Measurements from ENCODE around the gene APOA5. TPM values are rescaled to one million over a fixed set of nuclear protein-coding genes. Genes with fewer than 3 reads are reported as not detected.
A peak's percentile ranks its signal among the peaks of the same experiment; 100 is the strongest.
"Not testable (repeated sequence)": the region's sequence is repeated elsewhere in the genome, so short reads cannot be mapped to it uniquely, and the experiment has no call there.

Gene APOA5
- not detected for polyA plus RNA-seq (2012; ENCODE audit: insufficient read depth, insufficient read length)

DNA sequence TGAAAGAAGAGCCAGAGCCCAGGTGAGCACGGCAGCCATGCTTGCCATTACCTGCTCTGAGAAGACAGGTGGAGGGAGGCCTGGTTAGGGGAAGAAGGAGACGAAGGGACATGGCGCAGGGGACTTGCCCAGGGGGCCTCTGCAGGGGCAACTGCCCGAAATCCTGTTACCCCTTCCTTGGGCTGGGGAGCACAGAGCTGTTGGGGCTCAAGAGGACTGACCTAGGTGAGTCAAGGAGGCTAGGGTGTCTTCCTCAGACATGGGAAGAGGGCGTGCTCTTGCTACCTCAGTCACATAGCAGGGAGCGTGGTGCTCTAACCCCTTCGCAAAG, at the start of gene APOA5:
Gene APOA5, minus strand, starts transcription at position 67 of the 331 bp plus-strand sequence. Its CDS starts 19 bp downstream, at position 48.
- H3K4me3 ChIP-seq (ENCODE audit: low read length), result no peak within 1 kb of the TSS
- DNase-seq (ENCODE audit: low read depth, low spot score), result no peak

GRCh38 chr11:116840746-116841296, 49.1 kb upstream of the APOA5 start:
- DNase-seq (ENCODE audit: low read depth, low spot score), result no peak

DNA sequence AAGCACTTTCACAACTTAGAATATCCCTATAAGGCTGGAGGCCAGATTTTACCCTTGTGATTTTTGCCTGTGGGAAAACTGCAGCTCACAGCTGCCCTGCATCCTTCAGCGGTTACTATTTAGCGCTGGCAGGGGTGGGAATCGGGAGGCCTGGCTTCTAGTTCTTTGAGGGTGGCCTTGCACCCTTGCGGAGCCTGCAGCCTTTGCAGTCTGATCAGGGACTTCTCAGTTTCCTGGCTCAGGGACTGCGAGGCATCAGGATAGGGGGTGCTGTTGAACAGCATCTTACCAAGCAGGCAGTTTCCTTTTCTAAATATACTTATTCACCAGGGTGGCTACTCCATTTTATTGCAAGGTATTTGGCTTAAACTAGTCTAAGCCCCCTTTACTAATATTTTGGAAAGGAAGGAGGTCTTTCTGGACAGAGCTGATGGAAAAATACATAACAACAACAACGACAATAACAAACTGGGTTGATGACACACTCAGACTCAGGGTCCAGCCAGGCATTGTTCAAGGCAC, 48.6 kb upstream of the APOA5 start:
- no peak for DNase-seq (ENCODE audit: low read depth, low spot score)
- H3K4me3 ChIP-seq (ENCODE audit: low read length), result no peak overlapping the region

More at GRCh38 chr11:116840746-116841296, 49.1 kb upstream of the APOA5 start:
- H3K4me3 ChIP-seq (ENCODE audit: low read length), result no peak overlapping the region

- H3K4me3 ChIP-seq (ENCODE audit: low read length), result no peak overlapping the region
- no peak for DNase-seq (ENCODE audit: low read depth, low spot score)
Observed at GRCh38 chr11:116838321-116839084, 46.8 kb upstream of the APOA5 start.

- no peak for DNase-seq (ENCODE audit: low read depth, low spot score)
- no peak within 1 kb of the TSS for H3K4me3 ChIP-seq (ENCODE audit: low read length)
Observed at GRCh38 chr11:116837231-116838091, 45.8 kb upstream of the APOA5 start, which contains the start of gene APOA1. APOA1 (minus strand) TSS chr11:116837622; CDS start chr11:116837387, 235 bp downstream.

DNA sequence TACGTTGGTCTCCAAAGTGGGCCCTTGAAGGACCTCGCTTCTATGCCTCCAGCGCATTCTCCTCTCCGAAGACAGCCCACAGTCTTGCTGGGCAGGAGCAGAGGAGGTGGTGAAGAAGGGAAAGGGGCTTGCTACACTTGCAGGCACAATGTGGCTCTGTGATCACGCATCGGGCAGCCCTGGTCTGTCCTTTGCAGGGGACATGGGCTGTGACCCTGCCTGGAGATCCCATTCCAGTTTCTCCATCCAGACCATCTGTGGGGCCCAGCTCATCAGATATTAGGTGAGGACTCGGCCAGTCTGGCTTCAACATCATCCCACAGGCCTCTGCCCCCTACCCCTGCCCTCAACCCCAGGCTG, 44.9 kb upstream of the APOA5 start:
- DNase-seq (ENCODE audit: low read depth, low spot score), result no peak
- H3K4me3 ChIP-seq (ENCODE audit: low read length), result no peak overlapping the region

DNA sequence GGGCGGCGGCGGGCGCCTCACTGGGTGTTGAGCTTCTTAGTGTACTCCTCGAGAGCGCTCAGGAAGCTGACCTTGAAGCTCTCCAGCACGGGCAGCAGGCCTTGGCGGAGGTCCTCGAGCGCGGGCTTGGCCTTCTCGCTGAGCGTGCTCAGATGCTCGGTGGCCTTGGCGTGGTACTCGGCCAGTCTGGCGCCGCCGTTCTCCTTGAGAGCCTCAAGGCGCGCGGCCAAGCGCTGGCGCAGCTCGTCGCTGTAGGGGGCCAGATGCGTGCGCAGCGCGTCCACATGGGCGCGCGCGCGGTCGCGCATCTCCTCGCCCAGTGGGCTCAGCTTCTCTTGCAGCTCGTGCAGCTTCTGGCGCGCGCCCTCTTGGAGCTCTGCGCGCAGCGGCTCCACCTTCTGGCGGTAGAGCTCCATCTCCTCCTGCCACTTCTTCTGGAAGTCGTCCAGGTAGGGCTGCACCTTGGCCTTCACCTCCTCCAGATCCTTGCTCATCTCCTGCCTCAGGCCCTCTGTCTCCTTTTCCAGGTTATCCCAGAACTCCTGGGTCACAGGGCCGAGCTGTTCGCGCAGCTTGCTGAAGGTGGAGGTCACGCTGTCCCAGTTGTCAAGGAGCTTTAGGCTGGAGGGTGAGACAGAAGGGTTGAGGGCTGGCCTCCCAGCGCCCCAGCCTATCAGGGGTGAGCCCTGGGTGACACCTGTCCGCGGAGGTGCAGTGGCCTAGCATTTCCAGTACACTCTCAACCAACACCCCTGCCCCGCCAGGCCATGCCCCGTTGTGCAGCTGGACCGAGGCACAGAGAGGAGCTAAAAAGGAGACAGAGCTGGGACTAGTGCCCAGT, 44.3 kb upstream of the APOA5 start:
- H3K4me3 ChIP-seq (ENCODE audit: low read length), result peak overlapping the region; percentile 52

GRCh38 chr11:116835042-116835772, 43.5 kb upstream of the APOA5 start:
- peak overlapping the region; percentile 52 for H3K4me3 ChIP-seq (ENCODE audit: low read length)
- no peak for DNase-seq (ENCODE audit: low read depth, low spot score)

More for the DNA sequence above, 44.3 kb upstream of the APOA5 start:
- DNase-seq (ENCODE audit: low read depth, low spot score), result peak; percentile 84

DNA sequence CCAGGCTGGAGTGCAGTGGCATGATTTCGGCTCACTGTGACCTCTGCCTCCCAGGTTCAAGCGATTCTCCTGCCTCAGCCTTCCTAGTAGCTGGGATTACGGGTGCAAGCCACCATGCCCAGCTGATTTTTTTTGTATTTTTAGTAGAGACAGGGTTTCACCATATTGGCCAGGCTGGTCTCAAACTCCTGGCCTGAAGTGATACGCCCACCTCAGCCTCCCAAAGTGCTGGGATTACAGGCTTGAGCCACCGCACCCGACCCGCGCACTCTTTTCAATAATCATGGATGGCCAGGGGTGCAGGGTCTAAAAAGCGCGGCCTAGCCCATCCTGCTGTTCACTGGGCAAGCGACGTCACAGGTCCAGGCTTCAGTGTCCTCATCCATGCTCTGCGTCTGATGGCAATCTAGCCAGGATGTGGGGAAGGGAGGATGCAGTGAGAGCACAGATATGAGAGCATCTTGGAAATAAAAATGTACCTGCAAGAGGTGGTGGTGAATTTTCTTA, 42.9 kb upstream of the APOA5 start:
- DNase-seq (ENCODE audit: low read depth, low spot score); H3K4me3 ChIP-seq (ENCODE audit: low read length): not testable (repeated sequence)

GRCh38 chr11:116833816-116834534, 42.3 kb upstream of the APOA5 start:
- no peak overlapping the region for H3K4me3 ChIP-seq (ENCODE audit: low read length)
- no peak for DNase-seq (ENCODE audit: low read depth, low spot score)

DNA sequence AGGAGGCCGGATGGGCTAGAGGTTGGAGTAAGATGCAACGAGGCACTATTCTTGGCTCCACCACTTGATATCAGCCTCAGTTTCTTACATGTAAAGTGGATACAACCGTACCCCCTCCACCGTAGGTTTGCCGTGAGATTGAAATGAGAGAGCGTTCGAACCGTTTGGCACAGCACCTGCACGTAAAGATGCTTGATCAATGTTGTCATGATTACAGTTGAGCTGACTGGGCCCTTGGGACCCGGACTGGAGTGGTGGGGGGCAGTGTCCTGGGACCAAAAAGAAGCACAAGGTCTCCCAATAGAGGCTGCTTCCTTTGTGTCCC, 41.8 kb upstream of the APOA5 start:
- H3K4me3 ChIP-seq (ENCODE audit: low read length), result no peak overlapping the region
- no peak for DNase-seq (ENCODE audit: low read depth, low spot score)

- no peak overlapping the region for H3K4me3 ChIP-seq (ENCODE audit: low read length)
- DNase-seq (ENCODE audit: low read depth, low spot score), result no peak
Observed at GRCh38 chr11:116832350-116833290, 40.9 kb upstream of the APOA5 start.

DNA sequence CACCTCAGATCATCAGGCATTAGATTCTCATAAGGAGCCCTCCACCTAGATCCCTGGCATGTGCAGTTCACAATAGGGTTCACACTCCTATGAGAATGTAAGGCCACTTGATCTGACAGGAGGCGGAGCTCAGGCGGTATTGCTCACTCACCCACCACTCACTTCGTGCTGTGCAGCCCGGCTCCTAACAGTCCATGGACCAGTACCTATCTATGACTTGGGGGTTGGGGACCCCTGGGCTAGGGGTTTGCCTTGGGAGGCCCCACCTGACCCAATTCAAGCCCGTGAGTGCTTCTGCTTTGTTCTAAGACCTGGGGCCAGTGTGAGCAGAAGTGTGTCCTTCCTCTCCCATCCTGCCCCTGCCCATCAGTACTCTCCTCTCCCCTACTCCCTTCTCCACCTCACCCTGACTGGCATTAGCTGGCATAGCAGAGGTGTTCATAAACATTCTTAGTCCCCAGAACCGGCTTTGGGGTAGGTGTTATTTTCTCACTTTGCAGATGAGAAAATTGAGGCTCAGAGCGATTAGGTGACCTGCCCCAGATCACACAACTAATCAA, 40.2 kb upstream of the APOA5 start:
- H3K4me3 ChIP-seq (ENCODE audit: low read length), result no peak overlapping the region
- no peak for DNase-seq (ENCODE audit: low read depth, low spot score)

DNA sequence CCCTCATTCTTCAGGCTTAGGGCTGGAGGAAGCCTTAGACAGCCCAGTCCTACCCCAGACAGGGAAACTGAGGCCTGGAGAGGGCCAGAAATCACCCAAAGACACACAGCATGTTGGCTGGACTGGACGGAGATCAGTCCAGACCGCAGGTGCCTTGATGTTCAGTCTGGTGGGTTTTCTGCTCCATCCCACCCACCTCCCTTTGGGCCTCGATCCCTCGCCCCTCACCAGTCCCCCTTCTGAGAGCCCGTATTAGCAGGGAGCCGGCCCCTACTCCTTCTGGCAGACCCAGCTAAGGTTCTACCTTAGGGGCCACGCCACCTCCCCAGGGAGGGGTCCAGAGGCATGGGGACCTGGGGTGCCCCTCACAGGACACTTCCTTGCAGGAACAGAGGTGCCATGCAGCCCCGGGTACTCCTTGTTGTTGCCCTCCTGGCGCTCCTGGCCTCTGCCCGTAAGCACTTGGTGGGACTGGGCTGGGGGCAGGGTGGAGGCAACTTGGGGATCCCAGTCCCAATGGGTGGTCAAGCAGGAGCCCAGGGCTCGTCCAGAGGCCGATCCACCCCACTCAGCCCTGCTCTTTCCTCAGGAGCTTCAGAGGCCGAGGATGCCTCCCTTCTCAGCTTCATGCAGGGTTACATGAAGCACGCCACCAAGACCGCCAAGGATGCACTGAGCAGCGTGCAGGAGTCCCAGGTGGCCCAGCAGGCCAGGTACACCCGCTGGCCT, 38.7 kb upstream of the APOA5 start:
- DNase-seq (ENCODE audit: low read depth, low spot score), result no peak
- H3K4me3 ChIP-seq (ENCODE audit: low read length), result no peak overlapping the region

DNA sequence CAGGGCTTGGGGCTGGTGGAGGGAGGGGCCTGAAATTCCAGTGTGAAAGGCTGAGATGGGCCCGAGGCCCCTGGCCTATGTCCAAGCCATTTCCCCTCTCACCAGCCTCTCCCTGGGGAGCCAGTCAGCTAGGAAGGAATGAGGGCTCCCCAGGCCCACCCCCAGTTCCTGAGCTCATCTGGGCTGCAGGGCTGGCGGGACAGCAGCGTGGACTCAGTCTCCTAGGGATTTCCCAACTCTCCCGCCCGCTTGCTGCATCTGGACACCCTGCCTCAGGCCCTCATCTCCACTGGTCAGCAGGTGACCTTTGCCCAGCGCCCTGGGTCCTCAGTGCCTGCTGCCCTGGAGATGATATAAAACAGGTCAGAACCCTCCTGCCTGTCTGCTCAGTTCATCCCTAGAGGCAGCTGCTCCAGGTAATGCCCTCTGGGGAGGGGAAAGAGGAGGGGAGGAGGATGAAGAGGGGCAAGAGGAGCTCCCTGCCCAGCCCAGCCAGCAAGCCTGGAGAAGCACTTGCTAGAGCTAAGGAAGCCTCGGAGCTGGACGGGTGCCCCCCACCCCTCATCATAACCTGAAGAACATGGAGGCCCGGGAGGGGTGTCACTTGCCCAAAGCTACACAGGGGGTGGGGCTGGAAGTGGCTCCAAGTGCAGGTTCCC, 38.0 kb upstream of the APOA5 start, which contains the start of gene APOC3:
Gene APOC3, plus strand, starts transcription at position 383 of the 659 bp plus-strand sequence. CDS start 676 bp downstream, outside the sequence.
- no peak within 1 kb of the TSS for H3K4me3 ChIP-seq (ENCODE audit: low read length)
- DNase-seq (ENCODE audit: low read depth, low spot score), result no peak
